Gastrocnemius medialis (tissue), 4 donors: ENCODE results near the gene NBPF12.
"Not testable (repeated sequence)": the region's sequence is repeated elsewhere in the genome, so short reads cannot be mapped to it uniquely, and the experiment has no call there.

Experiments used
- CTCF ChIP-seq, 5 experiments: fragments of 450-650 bp in 3 of 5; fragments of 200-600 bp in 2 of 5; sonication (generic) in 2 of 5; IDR thresholded peaks in 4 of 5; conservative IDR thresholded peaks in 1 of 5; 1 replicate in 4 of 5; 2 replicates in 1 of 5; pipeline ENCODE4 v1.5.1; 2016 to 2019; ENCODE audit warnings: antibody characterized with exemption in 5 of 5, mild to moderate bottlenecking in 3 of 5, moderate library complexity in 3 of 5
- POLR2A ChIP-seq, 2 donors: fragments of 450-650 bp; IDR thresholded peaks; one replicate each; pipeline ENCODE4 v1.6.1; 2017; ENCODE audit warnings: antibody characterized with exemption in 2 of 2, mild to moderate bottlenecking in 2 of 2, moderate library complexity in 2 of 2

- TF ChIP-seq CTCF (IDR thresholded peaks at IDR 0.05 in 4 of 5, conservative IDR thresholded peaks at IDR 0.05 in 1 of 5); POLR2A (IDR thresholded peaks at IDR 0.05): not testable (repeated sequence)
Measured at GRCh38 chr1:147008495-147008894, 70.4 kb downstream of the NBPF12 start.
